NK-92 (cell line): ENCODE measurements around the gene CYTIP.
"Not testable (repeated sequence)": the region's sequence is repeated elsewhere in the genome, so short reads cannot be mapped to it uniquely, and the experiment has no call there.

Experiments used
- DNase-seq: peaks from one replicate; lab custom pipeline; 2025; ENCODE audit not compliant: unreplicated experiment; lab: John Stamatoyannopoulos, UW

The CYTIP gene

DNA sequence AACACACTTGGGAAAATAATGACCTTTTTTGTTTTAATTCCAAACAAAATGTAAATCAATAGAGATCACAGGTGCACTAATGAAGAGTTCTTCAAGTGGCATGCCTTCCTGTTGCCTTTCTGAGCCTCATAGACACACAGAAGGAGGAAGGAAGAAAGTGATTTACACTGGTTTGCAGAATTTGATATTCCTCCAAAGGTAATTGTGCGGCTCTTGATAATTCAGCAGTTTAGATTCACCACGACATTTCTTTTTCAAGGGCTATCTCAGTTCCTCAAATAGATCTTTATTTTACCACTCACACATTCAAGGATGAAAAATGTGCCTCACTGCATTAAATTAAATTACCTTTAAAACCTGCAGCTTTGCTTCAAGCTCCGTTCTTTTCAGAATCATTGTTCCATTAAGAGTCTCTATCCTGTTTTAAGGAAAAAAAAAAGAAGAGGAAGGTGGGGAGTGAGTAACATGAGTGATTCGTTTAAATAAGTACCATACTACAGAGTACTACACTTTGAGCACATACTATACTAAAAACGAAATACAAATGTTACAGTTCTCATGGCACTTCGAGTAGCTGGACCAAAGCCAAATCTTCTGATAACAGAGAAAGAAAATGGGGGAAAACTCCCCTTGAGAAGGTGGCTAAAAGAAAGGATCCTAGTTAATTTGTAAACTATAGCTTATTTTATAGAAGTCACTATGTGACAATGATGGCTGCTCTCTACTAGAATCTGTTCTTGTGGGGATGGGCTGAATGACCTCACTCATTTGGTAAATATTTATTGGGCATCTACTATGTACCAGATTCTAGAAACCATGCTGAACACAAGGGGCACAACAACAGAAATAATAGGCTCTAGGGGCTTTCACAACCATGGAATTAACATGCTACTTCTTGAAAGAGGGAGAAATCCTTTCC, 16.6 kb downstream of the CYTIP start:
- DNase-seq, result no peak

DNA sequence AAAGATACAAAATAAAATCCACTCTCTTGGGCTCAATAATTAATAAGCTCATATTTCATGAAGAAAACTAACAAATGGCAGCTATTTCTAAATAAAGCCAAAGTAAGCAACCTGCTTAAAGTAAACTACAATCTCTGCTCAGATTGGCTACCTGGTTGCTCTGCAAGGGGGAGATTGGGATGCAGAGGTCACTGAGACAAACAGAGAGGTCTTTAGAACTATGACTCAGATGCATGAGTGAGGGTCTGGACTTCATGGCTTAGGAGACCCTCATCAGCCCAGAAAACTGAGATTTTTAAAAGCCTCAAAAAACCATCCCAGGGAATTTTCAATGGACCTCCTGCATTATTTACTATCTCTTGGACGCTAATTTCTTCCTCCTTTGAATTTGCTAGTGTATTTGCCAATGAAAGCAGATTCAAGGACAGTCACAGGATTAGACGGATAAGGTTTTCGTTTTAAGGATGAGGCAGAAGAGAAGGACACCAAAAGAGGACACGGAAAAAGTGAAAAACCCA, 17.4 kb downstream of the CYTIP start:
- no peak for DNase-seq

DNA sequence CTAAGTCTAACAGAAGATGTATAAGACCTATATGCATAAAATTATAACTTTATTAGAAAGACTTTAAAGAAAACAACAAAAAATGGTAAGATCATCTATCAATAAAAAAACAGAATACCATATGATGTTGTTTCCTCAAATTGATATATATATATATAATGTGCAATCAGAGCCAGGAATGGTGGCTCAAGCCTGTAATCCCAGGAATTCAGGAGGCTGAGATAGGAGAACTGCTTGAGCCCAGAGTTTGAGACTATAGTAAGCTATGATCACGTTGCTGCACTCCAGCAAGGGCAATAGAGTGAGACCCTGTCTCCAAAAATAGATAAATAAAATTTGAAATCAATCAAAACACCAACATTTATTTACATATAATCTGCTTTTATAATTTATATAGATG, 19.5 kb downstream of the CYTIP start:
- DNase-seq, result no peak

DNA sequence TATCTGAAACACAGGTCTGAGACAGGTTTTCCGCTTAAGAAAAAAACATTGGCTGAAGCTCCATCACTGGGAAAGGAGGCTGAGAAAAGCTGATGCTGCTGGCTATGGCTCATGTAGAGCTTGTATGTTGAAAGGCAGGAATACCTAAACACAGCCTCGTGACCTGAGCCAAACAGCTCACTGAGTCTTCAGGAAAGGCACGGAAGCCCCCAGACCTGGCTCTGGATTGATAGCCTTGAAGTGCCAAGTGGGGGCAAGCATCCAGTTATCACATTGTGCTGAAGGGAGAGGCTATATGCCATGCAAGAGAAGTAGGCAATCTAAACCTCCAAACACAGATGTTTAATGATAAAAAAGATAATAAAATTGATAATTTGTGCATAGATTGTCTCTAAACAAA, 21.9 kb downstream of the CYTIP start:
- no peak for DNase-seq

DNA sequence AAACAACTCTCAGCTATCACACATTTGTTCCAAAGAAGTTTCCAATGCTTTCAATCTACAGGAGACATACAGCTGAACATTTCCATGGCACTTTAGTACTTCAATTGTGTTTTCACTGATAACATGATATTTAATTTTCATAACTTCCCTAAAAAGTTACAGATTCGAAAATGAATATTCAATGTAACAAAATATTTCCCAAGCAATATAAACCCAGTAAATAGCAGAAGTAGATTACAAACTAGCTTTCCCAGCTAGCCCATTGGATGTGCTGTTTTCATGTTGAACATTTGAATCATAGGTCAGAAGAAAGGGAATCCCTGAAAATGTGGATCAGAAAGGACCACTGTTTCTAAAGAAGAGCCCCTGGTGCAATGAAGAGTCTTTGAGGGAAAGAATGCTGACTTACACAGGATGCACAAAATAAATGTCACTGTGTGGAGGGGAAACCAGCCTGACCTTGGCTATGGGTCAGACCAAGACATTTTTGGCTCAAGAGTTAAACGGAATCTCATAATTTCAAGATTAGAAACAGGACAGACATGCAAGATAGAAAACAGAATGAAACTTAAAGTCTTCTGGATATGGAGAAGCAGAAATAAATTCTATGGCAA, 22.5 kb downstream of the CYTIP start:
- no peak for DNase-seq

DNA sequence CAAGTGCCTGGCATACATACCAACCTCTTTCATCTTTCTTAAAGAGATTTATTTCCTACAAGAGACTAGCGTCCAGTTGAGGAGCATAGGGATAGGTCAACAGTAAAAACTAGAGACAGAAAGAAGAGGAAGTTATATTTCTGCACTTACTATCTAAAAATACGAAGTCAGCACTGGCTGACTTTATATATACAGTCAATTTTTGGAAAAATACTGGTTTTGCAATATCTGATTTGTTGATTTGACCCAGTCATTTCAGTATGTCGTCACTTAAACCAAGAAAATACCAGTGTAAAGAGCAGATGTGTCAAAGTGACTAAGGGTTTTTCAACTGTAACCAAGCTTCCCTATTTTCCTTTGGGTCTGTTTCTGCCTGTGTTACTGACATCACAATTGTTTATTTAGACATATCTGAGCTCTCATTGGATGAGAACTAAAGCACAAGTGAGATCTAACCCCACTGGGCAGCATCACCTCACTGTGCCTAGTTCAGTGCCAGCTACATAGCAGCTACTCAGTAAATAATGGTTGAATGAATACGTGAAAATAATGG, 23.0 kb downstream of the CYTIP start:
- no peak for DNase-seq

DNA sequence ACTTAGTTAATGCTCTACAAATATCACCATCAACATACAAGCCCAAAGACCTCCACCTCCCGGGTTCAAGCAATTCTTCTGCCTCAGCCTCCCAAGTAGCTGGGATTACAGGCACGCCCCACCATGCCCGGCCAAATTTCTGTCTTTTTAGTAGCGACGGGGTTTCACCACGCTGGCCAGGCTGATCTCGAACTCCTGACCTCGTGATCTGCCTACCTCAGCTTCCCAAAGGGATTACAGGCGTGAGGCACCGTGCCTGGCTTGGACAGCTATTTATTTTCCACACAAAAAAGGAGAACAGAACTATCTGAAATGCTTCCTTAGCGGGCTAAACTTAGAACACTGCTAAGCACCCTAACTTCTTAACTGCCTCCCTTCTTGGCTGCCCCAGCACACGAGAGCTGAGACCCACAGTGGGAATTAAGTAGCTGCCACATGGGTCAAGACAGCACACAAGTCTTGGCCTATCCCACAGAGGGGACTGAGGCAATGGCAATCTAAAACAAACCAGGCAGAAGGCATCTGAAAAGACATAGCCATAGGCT, 24.8 kb downstream of the CYTIP start:
- no peak for DNase-seq

DNA sequence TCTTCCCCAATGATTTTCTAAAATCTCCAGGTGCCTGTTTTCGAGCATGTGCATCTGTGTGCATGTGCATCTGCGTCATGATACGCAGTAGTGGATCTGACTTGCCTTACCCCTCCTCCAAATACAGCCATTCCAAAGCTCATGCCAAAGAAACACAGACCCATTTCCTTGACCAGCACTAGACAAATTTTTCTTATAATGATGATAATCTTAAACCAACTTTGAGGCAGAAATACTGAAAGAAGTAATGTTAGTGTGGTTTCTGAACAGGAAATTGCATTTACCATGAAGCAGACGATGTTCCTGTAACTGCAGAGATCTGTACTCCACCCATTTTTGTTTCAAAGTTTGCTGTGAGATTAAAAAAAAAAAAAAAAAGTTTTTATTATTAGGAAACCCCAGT, 25.6 kb downstream of the CYTIP start:
- DNase-seq, result no peak

DNA sequence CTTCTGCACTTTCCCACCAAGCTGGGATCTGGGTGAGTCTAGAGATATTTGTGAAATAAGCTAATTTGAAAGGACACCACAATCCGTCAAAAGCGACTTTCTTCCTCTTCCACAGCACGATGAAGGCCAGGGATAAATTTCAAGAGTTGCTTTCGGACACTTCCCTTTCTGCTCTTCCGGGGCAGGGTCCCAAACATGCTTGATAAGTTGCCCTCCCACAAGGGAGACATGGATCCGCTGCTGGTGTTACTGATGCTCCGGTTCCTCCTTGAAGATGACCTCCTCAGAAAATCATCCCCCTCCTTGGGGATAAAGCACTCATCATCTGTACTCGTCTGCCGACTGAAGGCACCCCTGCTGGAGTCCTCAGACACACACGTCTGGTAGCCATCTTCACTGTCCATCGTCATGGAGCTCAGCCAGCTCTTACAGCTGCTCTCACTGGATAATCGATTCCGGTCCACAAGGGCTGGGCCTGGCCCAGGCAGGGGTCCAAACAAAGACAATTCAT, 28.2 kb downstream of the CYTIP start:
- no peak for DNase-seq

DNA sequence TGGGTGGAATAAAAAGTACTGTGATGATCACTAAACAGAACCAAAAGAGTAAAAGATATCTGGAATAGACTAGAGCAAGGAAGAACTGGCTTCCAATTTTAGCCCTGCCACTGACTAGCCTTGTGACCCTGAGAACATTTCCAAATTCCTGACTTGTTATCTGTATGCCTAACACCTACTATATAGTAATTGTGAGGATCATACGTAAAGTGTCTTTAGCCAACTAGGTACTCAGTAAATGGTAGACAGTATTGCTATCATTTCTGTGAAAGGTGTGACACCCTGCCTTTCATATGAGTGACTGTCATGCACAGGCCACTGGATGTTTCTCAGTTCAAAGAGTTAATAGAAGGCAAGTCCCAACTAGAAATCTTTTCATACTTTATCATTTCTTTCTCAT, 29.8 kb downstream of the CYTIP start:
- DNase-seq, result no peak

DNA sequence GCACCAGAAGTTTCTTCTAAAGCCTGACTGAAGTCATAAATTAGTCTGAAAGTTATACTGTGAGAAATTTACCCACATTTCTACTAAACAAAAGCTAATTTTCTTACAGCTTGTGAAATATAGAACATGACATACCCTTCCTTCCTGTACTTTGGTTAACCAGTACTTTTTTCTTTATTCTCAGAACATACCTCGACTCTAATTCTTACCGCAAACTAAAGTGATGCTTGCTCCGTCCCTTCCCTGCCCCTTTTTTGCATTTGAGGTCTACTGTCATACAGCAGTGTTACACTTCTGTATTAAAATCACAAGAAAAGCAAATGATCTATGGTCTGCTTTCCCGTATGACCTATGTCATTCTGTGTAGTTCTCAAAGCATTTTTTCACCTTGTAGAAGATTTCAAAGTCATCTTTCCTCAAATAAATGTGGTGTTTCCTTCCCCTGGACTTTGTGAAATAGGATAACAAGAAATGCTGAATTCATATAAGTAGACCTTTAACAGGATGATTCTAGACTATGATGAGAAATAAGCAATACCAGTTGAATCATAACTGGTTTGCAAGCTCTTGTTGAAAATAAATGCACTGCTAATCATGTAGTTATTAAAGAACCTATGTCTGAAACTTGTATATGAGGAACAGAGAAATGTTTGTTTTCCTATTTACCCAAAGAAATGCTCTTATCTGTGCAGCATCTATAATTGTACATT, 30.4 kb downstream of the CYTIP start:
- no peak for DNase-seq

DNA sequence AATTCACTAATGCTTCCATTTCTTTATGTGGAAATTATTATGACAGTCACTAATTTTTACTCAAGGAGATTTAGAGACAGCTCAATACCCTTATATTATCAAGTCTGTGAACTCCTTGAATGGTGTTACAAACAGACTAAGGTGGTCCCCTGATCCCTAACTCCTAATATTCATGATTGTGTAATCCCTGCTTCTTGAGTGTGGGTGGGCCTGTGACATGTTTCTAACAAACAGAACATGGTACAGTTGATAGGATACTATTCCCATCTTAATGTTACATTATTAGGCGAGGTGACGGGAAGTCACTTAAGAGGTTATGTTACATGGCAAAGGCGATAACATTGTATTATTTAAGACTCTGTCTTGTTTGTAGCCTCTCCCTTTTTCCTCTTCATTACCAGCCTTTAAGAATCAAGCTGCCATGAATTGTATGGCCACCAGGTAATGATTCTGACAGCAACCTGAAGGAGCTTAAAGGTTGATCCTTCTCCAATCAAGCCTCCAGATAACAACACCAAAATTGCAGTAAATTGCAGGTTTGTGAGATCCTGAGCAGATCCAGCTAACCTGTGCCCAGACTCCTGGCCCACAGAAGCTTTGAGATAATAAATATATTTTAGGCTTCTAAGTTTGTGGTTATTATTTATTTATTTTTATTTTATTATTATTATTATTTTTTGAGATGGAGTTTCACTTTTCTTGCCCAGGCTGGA, 32.1 kb downstream of the CYTIP start:
- DNase-seq, result no peak

DNA sequence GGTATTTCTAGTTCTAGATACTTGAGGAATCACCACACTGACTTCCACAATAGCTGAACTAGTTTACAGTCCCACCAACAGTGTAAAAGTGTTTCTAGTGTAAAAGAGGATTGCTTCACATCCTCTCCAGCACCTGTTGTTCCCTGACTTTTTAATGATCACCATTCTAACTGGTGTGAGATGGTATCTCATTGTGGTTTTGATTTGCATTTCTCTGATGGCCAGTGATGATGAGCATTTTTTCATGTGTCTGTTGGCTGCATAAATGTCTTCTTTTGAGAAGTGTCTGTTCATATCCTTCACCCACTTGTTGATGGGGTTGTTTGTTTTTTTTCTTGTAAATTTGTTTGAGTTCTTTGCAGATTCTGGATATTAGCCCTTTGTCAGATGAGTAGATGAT, 38.5 kb downstream of the CYTIP start:
- DNase-seq, result not testable (repeated sequence)

DNA sequence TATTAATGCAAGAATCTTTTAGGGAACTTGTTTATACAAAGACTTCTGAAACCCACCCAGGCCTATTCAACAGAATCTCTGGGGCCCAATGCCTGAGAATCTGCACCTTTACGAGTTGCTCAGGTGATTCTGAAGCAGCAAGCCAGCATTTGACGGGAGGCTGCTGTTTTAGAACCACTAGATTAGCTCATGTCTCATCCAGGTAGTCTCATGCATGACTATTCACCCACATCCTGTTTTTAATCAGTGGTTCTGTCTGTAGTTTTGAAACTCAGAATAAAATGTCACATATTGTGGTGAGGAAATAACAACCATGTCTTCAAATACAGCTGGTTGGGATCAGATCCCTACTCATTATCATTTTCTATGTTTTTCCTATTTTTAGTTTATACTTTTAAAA, 39.5 kb downstream of the CYTIP start:
- DNase-seq, result no peak

DNA sequence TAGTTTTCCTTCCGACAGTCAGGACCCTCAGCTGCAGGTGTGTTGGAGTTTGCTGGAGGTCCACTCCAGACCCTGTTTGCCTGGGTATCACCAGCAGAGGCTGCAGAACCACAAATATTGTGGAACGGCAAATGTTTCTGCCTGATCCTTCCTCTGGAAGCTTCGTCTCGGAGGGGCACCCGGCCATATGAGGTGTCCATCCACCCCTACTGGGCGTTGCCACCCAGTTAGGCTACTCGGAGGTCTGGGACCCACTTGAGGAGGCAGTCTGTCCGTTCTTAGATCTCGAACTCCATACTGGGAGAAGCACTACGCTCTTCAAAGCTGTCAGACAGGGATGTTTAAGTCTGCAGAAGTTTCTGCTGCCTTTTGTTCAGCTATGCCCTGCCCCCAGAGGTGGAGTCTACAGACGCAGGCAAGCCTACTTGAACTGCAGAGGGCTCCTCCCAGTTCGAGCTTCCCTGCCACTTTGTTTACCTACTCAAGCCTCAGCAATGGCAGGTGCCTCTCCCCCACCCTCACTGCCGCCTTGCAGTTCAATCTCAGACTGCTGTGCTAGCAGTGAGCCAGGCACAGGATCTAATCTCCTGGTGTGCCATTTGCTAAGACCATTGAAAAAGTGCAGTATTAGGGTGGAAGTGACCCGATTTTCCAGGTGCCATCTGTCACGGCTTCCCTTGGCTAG, 40.9 kb downstream of the CYTIP start:
- not testable (repeated sequence) for DNase-seq

DNA sequence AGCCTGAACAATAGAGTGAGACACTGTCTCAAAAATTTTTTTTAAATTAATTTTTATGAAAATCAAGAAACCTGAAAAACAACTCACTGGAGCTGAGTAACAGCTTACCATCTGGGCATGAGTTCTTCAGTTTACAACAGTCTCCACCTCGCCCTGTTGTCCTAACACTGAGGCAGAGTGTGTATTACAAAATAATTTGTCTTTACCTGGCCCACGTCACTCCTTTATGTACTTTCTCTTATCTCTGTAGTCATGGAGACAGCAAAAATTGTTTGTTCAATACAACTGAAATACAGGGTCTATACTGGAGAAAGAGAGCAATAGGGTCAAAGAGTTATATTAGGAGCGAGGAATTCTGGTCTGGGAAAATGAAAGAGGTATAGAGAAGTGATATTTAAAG, 48.1 kb downstream of the CYTIP start:
- DNase-seq, result no peak

DNA sequence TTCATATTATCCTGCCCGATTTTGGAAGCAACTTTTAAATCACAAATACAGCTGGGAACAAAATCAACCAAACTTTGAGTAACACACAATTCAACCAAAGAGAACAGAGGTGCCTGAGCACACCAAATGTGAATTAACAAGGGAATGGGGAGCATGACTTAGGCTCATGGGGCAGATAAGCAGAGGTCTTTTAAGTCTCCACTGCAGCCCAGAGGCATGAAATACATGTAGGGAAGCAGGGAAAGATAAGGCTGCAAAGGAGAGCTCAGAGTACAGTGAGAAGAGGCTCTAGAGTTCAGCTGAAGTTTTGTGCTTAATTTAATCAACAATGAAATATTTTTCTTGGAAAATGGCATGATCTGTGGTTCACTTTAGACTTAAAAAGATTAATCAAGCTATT, 49.0 kb downstream of the CYTIP start:
- no peak for DNase-seq

DNA sequence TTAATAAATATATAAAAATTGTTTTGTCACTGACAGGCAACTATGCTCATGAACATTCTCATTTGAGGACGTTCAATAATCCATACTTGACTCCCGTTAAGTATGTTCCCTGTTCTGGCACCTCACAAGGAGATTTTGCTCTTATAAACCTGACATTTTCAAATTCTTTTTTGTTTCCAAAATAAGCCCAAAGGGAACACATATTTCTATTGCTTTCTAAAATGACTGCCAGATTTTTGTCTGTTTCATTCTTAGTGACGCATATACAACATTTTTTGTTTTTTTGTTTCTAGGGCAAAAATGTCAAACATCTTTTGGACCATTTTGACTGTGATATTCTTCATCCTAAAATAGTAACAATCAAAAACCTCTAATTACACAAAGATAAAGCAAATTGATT, 50.5 kb downstream of the CYTIP start:
- DNase-seq, result no peak

DNA sequence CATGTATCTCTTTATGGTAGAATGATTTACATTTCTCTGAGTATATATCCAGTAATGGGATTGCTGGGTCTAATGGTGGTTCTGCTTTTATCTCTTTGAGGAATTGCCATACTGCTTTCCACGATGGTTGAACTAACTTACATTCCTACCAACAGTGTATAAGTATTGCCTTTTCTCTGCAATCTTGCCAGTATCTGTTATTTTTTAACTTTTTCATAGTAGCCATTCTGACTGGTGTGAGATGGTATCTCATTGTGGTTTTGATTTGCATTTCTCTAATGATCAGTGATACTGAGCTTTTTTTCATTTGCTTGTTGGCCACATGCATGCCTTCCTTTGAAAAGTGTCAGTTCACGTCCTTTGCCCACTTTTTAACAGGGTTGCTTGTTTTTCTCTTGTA, 55.1 kb downstream of the CYTIP start:
- no peak for DNase-seq

DNA sequence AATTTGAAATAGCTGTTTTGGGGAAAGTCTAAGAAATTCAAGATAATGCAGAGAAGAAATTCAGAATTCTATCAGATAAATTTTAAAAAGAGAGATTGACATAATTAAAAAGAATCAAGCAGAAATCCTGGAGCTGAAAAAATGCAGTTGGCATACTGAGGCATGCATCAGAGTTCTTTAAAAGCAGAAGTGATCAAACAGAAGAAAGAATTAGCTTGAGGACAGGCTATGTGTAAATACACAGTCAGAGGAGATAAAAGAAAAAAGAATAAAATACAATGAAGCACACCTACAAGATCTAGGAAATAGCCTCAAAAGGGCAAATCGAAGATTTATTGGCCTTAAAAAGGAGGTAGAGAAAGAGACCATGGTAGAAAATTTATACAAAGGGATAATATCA, 57.1 kb downstream of the CYTIP start:
- DNase-seq, result no peak
